GM20000 (cell line): Measurements from ENCODE around the gene IFNA16.
"Not testable (repeated sequence)": the region's sequence is repeated elsewhere in the genome, so short reads cannot be mapped to it uniquely, and the experiment has no call there.

ENCODE experiments used
- DNase-seq: peaks from one replicate; pipeline ENCODE4 v3.0.0; 2012; ENCODE audit warnings: low spot score
- TF ChIP-seq, protein P1 (sequence below): IDR thresholded peaks from 2 replicates; pipeline ENCODE4 v1.5.1; 2012; ENCODE audit warnings: mild to moderate bottlenecking, control low read depth; ENCODE audit errors: extremely low read depth, missing control alignments

The IFNA16 gene

DNA sequence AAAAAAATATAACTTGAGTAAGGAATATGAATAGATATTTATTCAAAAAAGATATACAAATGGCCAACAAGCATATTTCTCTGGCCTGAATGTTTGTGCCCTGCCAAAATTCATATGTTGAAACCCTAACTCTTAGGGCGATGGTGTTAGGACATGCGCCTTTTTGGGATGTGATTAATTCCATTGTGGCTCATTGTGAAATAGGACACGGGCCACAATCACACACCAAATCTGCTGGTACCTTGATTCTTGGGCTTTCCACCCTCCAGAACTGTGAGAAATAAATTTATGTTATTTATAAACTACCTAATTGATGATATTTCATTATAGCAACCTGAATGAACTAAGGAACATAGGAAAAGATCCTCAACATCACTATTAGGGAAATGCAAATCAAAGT lies 45.0 kb downstream of the IFNA16 start:
- no peak for DNase-seq
- TF ChIP-seq, protein P1, sequence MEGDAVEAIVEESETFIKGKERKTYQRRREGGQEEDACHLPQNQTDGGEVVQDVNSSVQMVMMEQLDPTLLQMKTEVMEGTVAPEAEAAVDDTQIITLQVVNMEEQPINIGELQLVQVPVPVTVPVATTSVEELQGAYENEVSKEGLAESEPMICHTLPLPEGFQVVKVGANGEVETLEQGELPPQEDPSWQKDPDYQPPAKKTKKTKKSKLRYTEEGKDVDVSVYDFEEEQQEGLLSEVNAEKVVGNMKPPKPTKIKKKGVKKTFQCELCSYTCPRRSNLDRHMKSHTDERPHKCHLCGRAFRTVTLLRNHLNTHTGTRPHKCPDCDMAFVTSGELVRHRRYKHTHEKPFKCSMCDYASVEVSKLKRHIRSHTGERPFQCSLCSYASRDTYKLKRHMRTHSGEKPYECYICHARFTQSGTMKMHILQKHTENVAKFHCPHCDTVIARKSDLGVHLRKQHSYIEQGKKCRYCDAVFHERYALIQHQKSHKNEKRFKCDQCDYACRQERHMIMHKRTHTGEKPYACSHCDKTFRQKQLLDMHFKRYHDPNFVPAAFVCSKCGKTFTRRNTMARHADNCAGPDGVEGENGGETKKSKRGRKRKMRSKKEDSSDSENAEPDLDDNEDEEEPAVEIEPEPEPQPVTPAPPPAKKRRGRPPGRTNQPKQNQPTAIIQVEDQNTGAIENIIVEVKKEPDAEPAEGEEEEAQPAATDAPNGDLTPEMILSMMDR = no peak

DNA sequence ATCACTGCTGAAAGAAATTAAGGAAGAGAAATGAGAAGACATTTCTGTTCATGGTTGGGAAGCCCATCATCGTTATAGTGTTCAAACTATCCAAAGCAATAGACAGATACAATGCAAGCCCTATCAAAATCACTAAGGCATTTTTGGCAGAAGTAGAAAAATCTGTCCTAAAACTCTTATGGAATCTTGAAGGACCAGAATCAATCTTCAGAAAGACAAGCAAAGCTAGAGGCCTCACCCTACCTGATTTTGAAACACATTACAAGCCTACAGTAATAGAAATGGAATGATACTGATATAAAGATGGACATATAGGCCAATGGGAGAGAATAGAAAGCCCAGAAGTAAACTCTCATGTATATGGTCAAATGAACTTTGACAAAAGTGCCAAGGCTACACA lies 45.8 kb downstream of the IFNA16 start:
- DNase-seq = no peak
- TF ChIP-seq, protein P1 = no peak

DNA sequence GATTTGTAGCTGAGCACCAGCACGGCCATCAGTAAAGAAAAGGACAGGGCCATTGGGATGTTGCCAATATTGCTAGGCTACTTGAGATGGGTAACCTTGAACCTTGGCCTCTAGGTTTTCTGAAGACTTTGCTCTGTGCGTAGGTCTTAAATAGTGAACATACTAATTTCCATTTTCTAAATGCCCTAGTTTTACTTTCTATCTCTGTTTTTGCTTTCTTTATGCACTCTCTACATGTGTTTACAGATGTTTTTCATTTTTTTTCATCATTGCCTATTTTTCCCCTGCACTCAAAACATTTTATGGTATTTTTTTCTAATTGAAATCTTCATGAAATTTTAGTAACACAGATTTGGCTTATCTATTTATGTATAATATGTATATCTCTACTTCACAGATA lies 50.6 kb downstream of the IFNA16 start, which contains the start of gene IFNA21:
Gene IFNA21, minus strand, starts transcription at position 101 of the 400 bp plus-strand sequence. Its CDS starts 48 bp downstream, at position 53.
- DNase-seq = not testable (repeated sequence)
